Large intestine (tissue), 3 donors: ENCODE results near the gene KCNG2. TPM values are rescaled to one million over a fixed set of nuclear protein-coding genes. Genes with fewer than 3 reads are reported as not detected.

Source experiments
- DNase-seq, 2 donors: peaks; one replicate each; pipeline versions ENCODE4 v3.0.0 to v3.0.0-alpha.2; 2013
- H3K27ac ChIP-seq: one replicate; pipeline ENCODE4 v1.5.1; 2013; ENCODE audit warnings: low read length
- H3K27me3 ChIP-seq: 2 replicates; pipeline ENCODE4 v1.6.1; 2013; ENCODE audit warnings: low read length; ENCODE audit not compliant: control insufficient read depth, insufficient read depth
- H3K36me3 ChIP-seq: 2 replicates; pipeline ENCODE4 v1.6.1; 2013; ENCODE audit warnings: low read length; ENCODE audit not compliant: control insufficient read depth, insufficient read depth
- H3K4me1 ChIP-seq: one replicate; pipeline ENCODE4 v1.6.1; 2013; ENCODE audit warnings: low read length; ENCODE audit not compliant: control insufficient read depth, insufficient read depth
- H3K4me3 ChIP-seq: one replicate; pipeline ENCODE4 v1.5.1; 2013; ENCODE audit warnings: low read length
- H3K9me3 ChIP-seq: one replicate; pipeline ENCODE4 v1.6.1; 2013; ENCODE audit warnings: mild to moderate bottlenecking, low read depth, low read length, moderate library complexity; ENCODE audit not compliant: control insufficient read depth
- WGBS: methylation state at CpG from one replicate; pipeline ENCODE4 v1.1.5; 2013; ENCODE audit warnings: low lambda C conversion rate; ENCODE audit not compliant: insufficient coverage; 5-methylcytosine and 5-hydroxymethylcytosine counted together
- polyA plus RNA-seq: library from polyadenylated mRNA; unstranded; fragments of 120-200 nt; gene quantifications from one replicate; pipeline ENCODE4 v1.2.1, GENCODE V29; 2013

Gene KCNG2
- polyA plus RNA-seq, 1 donor, result 0.46 TPM

DNA sequence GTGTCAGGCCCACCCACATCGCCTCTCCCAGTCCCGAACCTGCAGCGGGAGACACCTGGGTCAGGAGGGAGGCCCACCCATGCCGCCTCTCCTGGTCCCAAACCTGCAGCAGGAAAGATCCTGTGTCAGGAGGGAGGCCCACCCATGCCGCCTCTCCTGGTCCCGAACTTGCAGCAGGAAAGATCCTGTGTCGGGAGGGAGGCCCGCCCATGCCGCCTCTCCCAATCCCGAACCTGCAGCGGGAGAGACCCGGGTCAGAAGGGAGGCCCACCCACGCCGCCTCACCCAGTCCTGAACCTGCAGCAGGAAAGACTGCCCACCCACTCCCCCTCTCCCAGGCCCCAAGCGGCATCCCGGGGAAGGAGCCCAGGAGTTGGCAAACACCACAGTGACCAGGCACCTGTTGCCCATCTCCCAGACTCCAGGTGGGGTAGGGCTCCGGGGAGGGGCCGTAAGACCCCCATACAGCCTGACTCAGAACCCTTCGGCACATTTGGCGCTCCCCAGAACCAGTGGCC is 145.9 kb downstream of the KCNG2 start:
- H3K4me3 ChIP-seq, result no peak overlapping the region
- WGBS, result no CpG with 5 or more reads among the region's 20 CpGs
- H3K4me1 ChIP-seq, result peaks cover 21% of the 10 kb centered on the region
- DNase-seq, result no peak
- H3K9me3 ChIP-seq, result no peaks in the 10 kb centered on the region
- H3K27ac ChIP-seq, result no peak overlapping the region
- H3K36me3 ChIP-seq, result peaks cover 36% of the 10 kb centered on the region
- H3K27me3 ChIP-seq, result no peaks in the 10 kb centered on the region

DNA sequence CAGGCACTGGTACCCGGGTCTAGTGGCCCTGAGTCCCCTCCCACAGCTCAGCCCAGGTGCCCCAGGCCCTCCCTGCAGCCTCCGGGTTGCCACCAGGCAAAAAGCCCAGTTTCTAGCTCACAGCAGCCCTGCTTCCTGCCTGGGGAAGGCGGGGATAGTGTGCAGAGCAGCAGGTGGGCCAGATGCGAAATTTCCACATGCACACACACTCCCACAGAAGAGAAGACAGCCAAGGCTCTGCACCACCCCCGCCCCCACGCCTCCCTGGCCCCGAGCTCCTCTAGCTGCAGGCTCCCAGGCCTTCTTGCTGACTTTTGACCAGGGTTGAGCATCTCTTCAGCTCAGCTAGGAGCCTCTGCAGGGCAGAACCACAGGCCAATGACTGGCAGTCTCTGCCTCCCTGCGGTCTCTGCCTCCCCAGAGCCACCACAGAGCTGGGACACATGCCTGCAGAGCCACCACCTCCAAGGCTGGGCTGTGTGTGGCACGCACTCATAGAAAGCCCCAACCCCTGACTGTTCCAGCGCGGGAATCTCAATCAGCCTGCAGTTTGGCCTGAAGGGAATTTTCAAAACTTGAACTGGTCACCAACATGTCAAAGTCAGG is 146.5 kb downstream of the KCNG2 start:
- H3K36me3 ChIP-seq, result peaks cover 40% of the 10 kb centered on the region
- H3K9me3 ChIP-seq, result no peaks in the 10 kb centered on the region
- no peak overlapping the region for H3K27ac ChIP-seq
- H3K4me3 ChIP-seq, result no peak overlapping the region
- no CpG with 5 or more reads among the region's 11 CpGs for WGBS
- H3K4me1 ChIP-seq, result peaks cover 21% of the 10 kb centered on the region
- no peaks in the 10 kb centered on the region for H3K27me3 ChIP-seq
- no peak for DNase-seq

DNA sequence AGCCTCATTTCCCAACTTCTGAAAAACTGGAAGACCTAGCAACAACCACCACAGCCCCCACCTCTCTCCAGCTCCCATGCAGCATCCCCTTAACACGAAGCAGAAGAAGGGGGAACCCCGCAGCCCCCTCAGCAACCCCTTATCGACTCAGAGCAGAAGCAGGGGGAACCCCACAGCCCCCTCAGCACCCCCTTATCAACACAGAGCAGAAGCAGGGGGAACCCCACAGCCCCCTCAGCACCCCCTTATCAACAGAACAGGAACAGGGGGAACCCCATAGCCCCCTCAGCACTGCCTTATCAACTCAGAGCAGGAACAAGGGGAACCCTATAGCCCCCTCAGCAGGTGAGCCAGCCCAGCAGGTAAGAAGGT is 147.0 kb downstream of the KCNG2 start:
- H3K4me1 ChIP-seq, result peaks cover 21% of the 10 kb centered on the region
- DNase-seq, result no peak
- no peak overlapping the region for H3K4me3 ChIP-seq
- no peaks in the 10 kb centered on the region for H3K9me3 ChIP-seq
- peaks cover 40% of the 10 kb centered on the region for H3K36me3 ChIP-seq
- no peak overlapping the region for H3K27ac ChIP-seq
- WGBS, result no CpG with 5 or more reads among the region's 3 CpGs
- H3K27me3 ChIP-seq, result no peaks in the 10 kb centered on the region

DNA sequence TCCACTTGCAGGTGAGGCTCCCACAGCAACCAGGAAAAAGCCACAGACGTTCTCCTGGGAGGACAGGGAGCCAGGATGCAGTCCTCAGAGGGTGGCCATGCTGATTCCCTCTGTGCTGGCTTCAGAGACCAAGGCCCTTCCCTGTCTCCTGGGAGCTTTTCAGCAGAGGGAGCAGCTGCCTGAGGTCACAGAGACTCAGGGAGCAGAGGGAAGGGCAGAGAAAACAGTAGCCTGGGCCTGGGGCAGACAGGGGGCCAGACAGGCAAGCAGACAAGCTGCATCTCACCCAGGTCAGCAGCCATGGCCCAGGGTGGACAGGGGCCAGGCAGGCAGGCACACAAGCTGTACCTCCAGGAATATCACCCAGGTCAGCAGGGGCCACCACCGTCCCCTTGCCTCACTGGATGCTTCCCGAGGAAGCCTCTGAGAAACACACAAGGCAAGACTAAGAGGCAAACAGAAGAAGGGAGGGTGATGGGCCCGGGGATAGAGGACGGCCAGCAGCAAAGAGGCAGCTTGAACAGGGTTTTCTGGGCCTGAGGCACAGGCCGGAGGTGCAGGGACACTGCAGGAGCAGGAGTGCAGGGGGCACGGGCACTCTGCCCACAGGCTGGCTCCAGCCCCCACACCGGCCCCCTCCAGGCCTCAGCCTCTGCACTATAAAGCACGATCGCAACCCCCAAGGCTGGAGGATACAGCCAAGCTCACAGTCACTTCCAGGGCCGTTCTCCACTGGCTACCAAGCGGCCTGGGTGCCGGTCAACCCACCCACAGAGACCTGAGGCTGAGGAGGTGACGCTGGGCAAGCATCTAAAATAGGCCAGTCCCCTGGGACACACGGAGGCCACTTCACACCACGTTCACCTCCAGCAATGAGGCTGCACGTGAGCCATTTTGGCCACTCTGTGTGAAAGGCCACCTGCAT is 147.6 kb downstream of the KCNG2 start:
- Histone ChIP-seq H3K27ac (no peak overlapping the region), H3K4me3 (no peak overlapping the region), H3K4me1 (peaks cover 21% of the 10 kb centered on the region), H3K36me3 (peaks cover 37% of the 10 kb centered on the region), H3K9me3 (no peaks in the 10 kb centered on the region), H3K27me3 (no peaks in the 10 kb centered on the region)
- no CpG with 5 or more reads among the region's 17 CpGs for WGBS
- DNase-seq, result no peak

DNA sequence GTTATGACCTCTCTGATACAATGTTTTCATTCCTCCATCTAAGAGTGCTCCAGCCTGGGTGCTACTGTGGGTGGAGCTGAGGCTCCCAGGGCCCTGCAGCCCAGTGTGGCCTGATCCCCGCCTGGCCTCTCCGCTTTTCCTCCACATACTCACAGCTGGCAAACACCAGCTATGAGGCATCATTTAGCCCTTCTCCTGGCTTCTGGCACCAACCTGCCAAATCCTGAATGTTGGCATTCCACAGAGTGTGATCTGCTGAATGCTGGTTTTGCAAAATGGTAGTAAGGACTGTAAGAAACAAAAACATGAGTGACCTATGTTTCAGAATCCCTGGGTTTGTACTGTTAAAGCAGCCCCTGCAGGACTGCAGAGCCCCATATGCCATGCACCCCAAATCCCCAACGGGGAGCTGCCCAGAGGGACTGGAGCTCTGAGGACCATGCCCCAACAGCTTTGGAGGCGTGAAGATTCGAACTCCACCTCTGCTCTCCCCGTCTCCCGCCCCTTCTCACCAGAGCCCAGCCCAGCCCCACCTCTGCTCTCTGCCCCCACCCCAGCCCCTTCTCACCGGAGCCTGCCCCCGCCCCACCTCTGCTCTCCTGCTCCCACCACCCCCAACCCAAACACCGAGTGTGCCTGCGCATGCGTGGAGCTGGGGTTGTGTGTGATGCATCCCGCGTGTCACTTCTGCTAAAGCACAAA is 149.5 kb downstream of the KCNG2 start:
- WGBS, result no CpG with 5 or more reads among the region's 14 CpGs
- Histone ChIP-seq H3K27ac (no peak overlapping the region), H3K9me3 (no peaks in the 10 kb centered on the region), H3K4me3 (no peak overlapping the region), H3K27me3 (no peaks in the 10 kb centered on the region), H3K4me1 (peaks cover 16% of the 10 kb centered on the region), H3K36me3 (peaks cover 21% of the 10 kb centered on the region)
- DNase-seq, result no peak

DNA sequence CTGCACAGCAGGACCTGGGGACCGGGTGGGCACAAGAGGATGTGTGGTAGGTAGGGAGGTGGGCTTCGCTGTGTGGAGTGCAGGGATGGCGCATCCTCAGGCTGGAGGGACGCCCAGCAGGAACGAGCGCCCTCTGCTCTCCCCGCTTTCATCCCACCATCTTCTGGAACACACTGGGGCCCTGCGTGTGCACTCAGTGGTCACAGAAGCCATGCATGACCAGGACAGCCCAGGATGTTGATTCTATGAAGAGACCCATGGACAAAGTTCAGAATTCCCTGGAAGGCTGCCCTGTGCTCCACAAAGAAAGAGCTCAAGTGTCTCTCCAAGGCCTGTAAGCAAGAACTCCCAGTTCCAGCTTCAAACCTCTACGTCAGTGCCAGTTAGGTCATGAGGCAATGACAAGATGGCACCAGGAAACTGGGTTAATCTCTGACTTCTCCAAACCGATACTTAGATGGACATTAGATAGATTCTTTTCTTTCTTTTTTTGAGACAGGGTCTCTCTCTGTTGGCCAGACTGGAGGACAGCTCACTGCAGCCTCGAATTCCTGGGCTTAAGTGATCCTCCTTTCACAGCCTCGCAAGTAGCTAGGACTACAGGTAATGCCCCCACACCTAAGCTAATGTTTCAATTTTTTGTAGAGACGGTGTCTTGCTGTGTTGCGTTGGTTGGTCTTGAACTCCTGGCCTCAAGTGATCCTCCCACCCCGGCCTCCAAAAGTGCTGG is 150.3 kb downstream of the KCNG2 start:
- Histone ChIP-seq H3K4me1 (peaks cover 14% of the 10 kb centered on the region), H3K27ac (no peak overlapping the region)
- no CpG with 5 or more reads among the region's 15 CpGs for WGBS

DNA sequence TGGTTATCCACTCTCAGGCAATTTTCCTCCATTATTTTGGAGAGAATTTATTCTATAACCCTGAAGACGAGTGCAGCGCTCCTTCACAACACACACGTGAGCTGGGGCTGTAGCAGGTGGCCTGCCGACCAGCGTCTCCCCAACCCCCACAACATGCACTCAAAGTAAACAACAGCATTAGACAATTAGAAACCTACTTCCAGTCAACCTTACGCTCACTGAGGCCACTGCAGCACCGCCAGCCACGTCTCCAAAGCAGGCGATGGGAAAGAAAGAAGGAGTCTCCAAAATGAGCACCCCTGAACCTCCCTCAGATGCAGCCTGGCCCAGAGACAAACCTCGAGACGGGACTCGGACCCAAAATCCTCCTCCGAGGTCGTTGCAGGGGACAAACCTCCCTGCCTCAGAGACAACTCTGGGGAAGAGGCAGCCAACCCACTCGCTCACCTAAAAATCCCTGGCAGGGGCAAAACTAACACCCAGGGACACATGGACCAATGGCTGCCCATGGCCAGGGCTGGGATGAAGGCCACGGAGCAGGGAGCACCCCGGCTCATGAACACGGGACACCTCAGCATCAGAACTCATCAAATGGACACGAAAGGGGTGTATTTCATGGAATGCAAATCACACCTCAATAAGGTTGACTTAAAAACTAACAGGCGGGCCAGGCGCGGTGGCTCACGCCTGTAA is 151.1 kb downstream of the KCNG2 start:
- H3K36me3 ChIP-seq, result peaks cover 15% of the 10 kb centered on the region
- no peaks in the 10 kb centered on the region for H3K9me3 ChIP-seq
- H3K4me1 ChIP-seq, result peaks cover 15% of the 10 kb centered on the region
- H3K4me3 ChIP-seq, result no peak overlapping the region
- no CpG with 5 or more reads among the region's 23 CpGs for WGBS
- DNase-seq, result no peak
- no peaks in the 10 kb centered on the region for H3K27me3 ChIP-seq
- no peak overlapping the region for H3K27ac ChIP-seq

More for the DNA sequence above, 150.3 kb downstream of the KCNG2 start:
- no peak for DNase-seq
- Histone ChIP-seq H3K4me3 (no peak overlapping the region), H3K9me3 (no peaks in the 10 kb centered on the region), H3K36me3 (peaks cover 15% of the 10 kb centered on the region), H3K27me3 (no peaks in the 10 kb centered on the region)

Other genes with a start within 250 kb of the KCNG2 start
- gene CTDP1, start 118.1 kb upstream of the KCNG2 start, polyA plus RNA-seq, result 12.9 TPM
- gene SLC66A2, start 153.7 kb downstream of the KCNG2 start, polyA plus RNA-seq, result 16.2 TPM
- 54.5 TPM for gene HSBP1L1, start 166.7 kb downstream of the KCNG2 start, polyA plus RNA-seq
- gene TXNL4A, start 190.6 kb downstream of the KCNG2 start, polyA plus RNA-seq, result 74.9 TPM
- 33.0 TPM for gene RBFA, start 236.5 kb downstream of the KCNG2 start, polyA plus RNA-seq